BLaER1 treated with 17β-estradiol and CSF1 and Interleukin-3, amounts not matched to agents 10 nM and 100 nM (cell line): ENCODE measurements around the gene TMPRSS2.

ENCODE experiments used
- H3K27ac ChIP-seq, 11 experiments: shearing (Covaris generic); formaldehyde crosslinking; 2 replicates each; pipeline ENCODE4 v1.8.1; 2022
- H3K27me3 ChIP-seq, 11 experiments: shearing (Covaris generic); formaldehyde crosslinking; 2 replicates each; pipeline ENCODE4 v1.8.1; 2022
- H3K36me3 ChIP-seq, 11 experiments: shearing (Covaris generic); formaldehyde crosslinking; 2 replicates each; pipeline ENCODE4 v1.8.1; 2022
- H3K4me1 ChIP-seq, 10 experiments: shearing (Covaris generic); formaldehyde crosslinking; 2 replicates each; pipeline ENCODE4 v1.8.1; 2022
- H3K4me2 ChIP-seq, 11 experiments: shearing (Covaris generic); formaldehyde crosslinking; 2 replicates each; pipeline ENCODE4 v1.8.1; 2022
- H3K4me3 ChIP-seq, 10 experiments: shearing (Covaris generic); formaldehyde crosslinking; 2 replicates each; pipeline ENCODE4 v1.8.1; 2022
- H3K9ac ChIP-seq, 11 experiments: shearing (Covaris generic); formaldehyde crosslinking; 2 replicates each; pipeline ENCODE4 v1.8.1; 2022
- H3K9me3 ChIP-seq, 11 experiments: shearing (Covaris generic); formaldehyde crosslinking; replicated peaks in 1 of 11; 2 replicates each; pipeline ENCODE4 v1.8.1; 2022
- H4K20me1 ChIP-seq, 11 experiments: shearing (Covaris generic); formaldehyde crosslinking; 2 replicates each; pipeline ENCODE4 v1.8.1; 2022
- Cebpa-rat ChIP-seq, 11 experiments: shearing (Covaris generic); IDR thresholded peaks; 2 replicates each; pipeline ENCODE4 v1.8.1; 2022

The TMPRSS2 gene

GRCh38 chr21:41442481-41443186 lies 65.3 kb downstream of the TMPRSS2 start:
- Histone ChIP-seq H4K20me1 (0 out of 22 replicates have a peak, but pooled peaks cover 0 to 5% (median 0%) of the 10 kb centered on the region in 11 experiments), H3K27me3 (no peaks in the 10 kb centered on the region), H3K27ac (no peak overlapping the region), H3K9me3 (peaks cover 0 to 13% (median 0%) of the 10 kb centered on the region in 11 experiments; a peak in 2 of 22 replicates), H3K36me3 (peaks cover 0 to 98% (median 11%) of the 10 kb centered on the region in 11 experiments; a peak in 14 of 22 replicates), H3K4me2 (no peak overlapping the region), H3K4me3 (no peak overlapping the region), H3K9ac (no peak overlapping the region), H3K4me1 (peaks cover 0 to 7% (median 0%) of the 10 kb centered on the region in 10 experiments; a peak in 3 of 20 replicates)
- TF ChIP-seq Cebpa-rat (IDR thresholded peaks at IDR 0.05) = no peak

DNA sequence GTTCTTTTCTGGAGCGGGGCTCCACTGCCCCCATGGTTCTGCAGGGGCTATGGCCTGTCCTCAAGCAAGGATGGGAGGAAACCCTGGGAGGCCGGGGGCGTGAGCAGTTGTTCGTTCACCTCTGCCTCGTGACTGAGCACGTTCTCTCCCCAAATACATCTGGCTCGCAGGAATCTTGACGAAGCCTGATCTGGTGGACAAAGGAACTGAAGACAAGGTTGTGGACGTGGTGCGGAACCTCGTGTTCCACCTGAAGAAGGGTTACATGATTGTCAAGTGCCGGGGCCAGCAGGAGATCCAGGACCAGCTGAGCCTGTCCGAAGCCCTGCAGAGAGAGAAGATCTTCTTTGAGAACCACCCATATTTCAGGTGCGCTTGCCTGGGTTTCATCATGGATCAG lies 66.4 kb downstream of the TMPRSS2 start:
- Histone ChIP-seq H3K27me3 (no peaks in the 10 kb centered on the region), H3K4me2 (no peak overlapping the region), H3K9me3 (peaks cover under 1 to 10% (median 5%) of the 10 kb centered on the region in 11 experiments; a peak in 18 of 22 replicates), H3K36me3 (peaks cover 2 to 98% (median 18%) of the 10 kb centered on the region in 11 experiments; a peak in 18 of 22 replicates), H3K27ac (no peak overlapping the region), H4K20me1 (0 out of 22 replicates have a peak, but pooled peaks cover 0 to 5% (median 0%) of the 10 kb centered on the region in 11 experiments), H3K9ac (no peak overlapping the region), H3K4me3 (no peak overlapping the region), H3K4me1 (peaks cover 0 to 7% (median 0%) of the 10 kb centered on the region in 10 experiments; a peak in 3 of 20 replicates)
- no peak for TF ChIP-seq Cebpa-rat (IDR thresholded peaks at IDR 0.05)

DNA sequence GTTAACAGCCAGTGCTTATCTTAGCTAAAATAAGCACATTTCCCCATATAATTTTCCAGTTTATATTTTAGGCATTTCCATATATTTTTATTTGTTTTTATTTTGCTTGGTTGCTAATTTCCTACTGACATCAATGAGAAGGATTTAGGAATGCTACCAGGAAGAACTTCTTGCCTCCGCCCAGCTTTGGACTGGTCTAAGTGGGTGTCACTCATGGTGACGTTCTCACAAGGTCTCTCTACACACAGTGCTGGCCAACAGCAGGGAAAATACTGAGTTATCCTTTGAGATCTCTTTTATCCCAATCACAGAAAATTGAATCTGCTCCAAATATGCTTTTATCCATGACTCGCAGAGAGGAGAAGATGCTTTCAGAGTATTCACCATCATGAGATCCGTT lies 68.7 kb downstream of the TMPRSS2 start:
- H3K4me3 ChIP-seq = no peak overlapping the region
- H3K4me2 ChIP-seq = no peak overlapping the region
- 0 out of 22 replicates have a peak, but pooled peaks cover 0 to 5% (median 0%) of the 10 kb centered on the region in 11 experiments for H4K20me1 ChIP-seq
- H3K9me3 ChIP-seq = peaks cover 23 to 33% (median 28%) of the 10 kb centered on the region in 11 experiments
- peaks cover 18 to 98% (median 36%) of the 10 kb centered on the region in 11 experiments; a peak in 20 of 22 replicates for H3K36me3 ChIP-seq
- no peaks in the 10 kb centered on the region for H3K27me3 ChIP-seq
- TF ChIP-seq Cebpa-rat (IDR thresholded peaks at IDR 0.05) = no peak
- H3K4me1 ChIP-seq = no peaks in the 10 kb centered on the region
- H3K27ac ChIP-seq = no peak overlapping the region
- H3K9ac ChIP-seq = no peak overlapping the region

GRCh38 chr21:41438425-41439113 lies 69.4 kb downstream of the TMPRSS2 start:
- Histone ChIP-seq H4K20me1 (0 out of 22 replicates have a peak, but pooled peaks cover 0 to 5% (median 0%) of the 10 kb centered on the region in 11 experiments), H3K4me2 (no peak overlapping the region), H3K4me1 (peaks cover 0 to under 1% (median 0%) of the 10 kb centered on the region in 10 experiments; a peak in 2 of 20 replicates), H3K4me3 (no peak overlapping the region), H3K27ac (no peak overlapping the region), H3K9me3 (peaks cover 30 to 40% (median 35%) of the 10 kb centered on the region in 11 experiments), H3K9ac (no peak overlapping the region), H3K27me3 (no peaks in the 10 kb centered on the region), H3K36me3 (peaks cover 18 to 100% (median 41%) of the 10 kb centered on the region in 11 experiments; a peak in 20 of 22 replicates)
- no peak for TF ChIP-seq Cebpa-rat (IDR thresholded peaks at IDR 0.05)

- H3K36me3 ChIP-seq = peaks cover 18 to 100% (median 41%) of the 10 kb centered on the region in 11 experiments; a peak in 20 of 22 replicates
- no peak overlapping the region for H3K4me3 ChIP-seq
- TF ChIP-seq Cebpa-rat (IDR thresholded peaks at IDR 0.05) = no peak
- peaks cover 35 to 46% (median 41%) of the 10 kb centered on the region in 11 experiments for H3K9me3 ChIP-seq
- peaks cover 0 to 9% (median 6%) of the 10 kb centered on the region in 10 experiments; a peak in 16 of 20 replicates for H3K4me1 ChIP-seq
- H3K27me3 ChIP-seq = no peaks in the 10 kb centered on the region
- H3K4me2 ChIP-seq = no peak overlapping the region
- no peak overlapping the region for H3K27ac ChIP-seq
- H4K20me1 ChIP-seq = 0 out of 22 replicates have a peak, but pooled peaks cover 0 to 5% (median 0%) of the 10 kb centered on the region in 11 experiments
- H3K9ac ChIP-seq = no peak overlapping the region
Observed at GRCh38 chr21:41437729-41438128, 70.2 kb downstream of the TMPRSS2 start.

DNA sequence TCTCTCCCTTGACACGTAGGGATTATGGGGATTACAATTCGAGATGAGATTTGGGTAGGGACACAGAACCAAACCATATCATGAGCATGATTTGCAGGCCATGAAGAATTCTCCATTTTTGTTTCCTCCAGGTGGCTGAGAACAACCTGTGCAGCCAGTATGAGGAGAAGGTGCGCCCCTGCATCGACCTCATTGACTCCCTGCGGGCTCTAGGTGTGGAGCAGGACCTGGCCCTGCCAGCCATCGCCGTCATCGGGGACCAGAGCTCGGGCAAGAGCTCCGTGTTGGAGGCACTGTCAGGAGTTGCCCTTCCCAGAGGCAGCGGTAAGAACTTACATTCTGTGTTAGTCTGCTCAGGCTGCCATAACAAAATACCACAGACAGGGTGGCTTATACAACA lies 72.3 kb downstream of the TMPRSS2 start:
- H3K4me3 ChIP-seq = no peak overlapping the region
- H3K36me3 ChIP-seq = peaks cover 18 to 97% (median 30%) of the 10 kb centered on the region in 11 experiments; a peak in 20 of 22 replicates
- H3K9ac ChIP-seq = no peak overlapping the region
- H3K9me3 ChIP-seq = peaks cover 35 to 47% (median 42%) of the 10 kb centered on the region in 11 experiments
- H3K27ac ChIP-seq = no peak overlapping the region
- H3K27me3 ChIP-seq = no peaks in the 10 kb centered on the region
- H4K20me1 ChIP-seq = 0 out of 22 replicates have a peak, but pooled peaks cover 0 to 5% (median 0%) of the 10 kb centered on the region in 11 experiments
- TF ChIP-seq Cebpa-rat (IDR thresholded peaks at IDR 0.05) = no peak
- peaks cover 12 to 30% (median 26%) of the 10 kb centered on the region in 10 experiments; a peak in 19 of 20 replicates for H3K4me1 ChIP-seq
- H3K4me2 ChIP-seq = no peak overlapping the region

GRCh38 chr21:41433566-41433965 lies 74.4 kb downstream of the TMPRSS2 start:
- H3K9me3 ChIP-seq = peaks cover 35 to 47% (median 42%) of the 10 kb centered on the region in 11 experiments
- no peak overlapping the region for H3K4me3 ChIP-seq
- no peak for TF ChIP-seq Cebpa-rat (IDR thresholded peaks at IDR 0.05)
- peaks cover 0 to 9% (median 0%) of the 10 kb centered on the region in 11 experiments; a peak in 6 of 22 replicates for H3K27me3 ChIP-seq
- H3K4me1 ChIP-seq = peaks cover 17 to 48% (median 45%) of the 10 kb centered on the region in 10 experiments
- peaks cover 18 to 91% (median 30%) of the 10 kb centered on the region in 11 experiments; a peak in 20 of 22 replicates for H3K36me3 ChIP-seq
- peak overlapping the region in 4 of 11 experiments; percentile 77 to 94 (median 88); a peak in 7 of 22 replicates for H3K4me2 ChIP-seq
- H3K9ac ChIP-seq = no peak overlapping the region
- H4K20me1 ChIP-seq = peaks cover 0 to 17% (median 0%) of the 10 kb centered on the region in 11 experiments; a peak in 1 of 22 replicates
- no peak overlapping the region for H3K27ac ChIP-seq
